ENCODE data around the gene CLNS1A.

Gene CLNS1A

GRCh38 chr11:77617892-77618291 is 19.7 kb downstream of the CLNS1A start:
- H4K20me1 ChIP-seq (ENCODE audit: insufficient read depth, low read length): no peaks in the 10 kb centered on the region
- H3K9me3 ChIP-seq (ENCODE audit: insufficient read depth, low read length): no peaks in the 10 kb centered on the region
- no peaks in the 10 kb centered on the region for H3K79me2 ChIP-seq (ENCODE audit: low read length)
- H3K27ac ChIP-seq (ENCODE audit: low read length): no peak overlapping the region
- no peaks in the 10 kb centered on the region for H3K4me1 ChIP-seq (ENCODE audit: low read length)
- TF ChIP-seq EZH2phosphoT487 (IDR thresholded peaks at IDR 0.05; ENCODE audit: low read depth) (no peak), CTCF (IDR thresholded peaks at IDR 0.05; ENCODE audit: low read depth, low read length) (no peak)
- H3K36me3 ChIP-seq (replicated peaks; ENCODE audit: low read depth, low read length): peaks cover 63% of the 10 kb centered on the region
- H3K4me2 ChIP-seq (ENCODE audit: low read length): no peak overlapping the region
- no peak overlapping the region for H3K4me3 ChIP-seq (ENCODE audit: low read length)
- H3K9ac ChIP-seq (ENCODE audit: low read length): no peak overlapping the region
- H2AFZ ChIP-seq (ENCODE audit: low read depth, low read length): no peak overlapping the region
- H3K27me3 ChIP-seq (ENCODE audit: low read depth, low read length): no peaks in the 10 kb centered on the region

GRCh38 chr11:77611921-77612320 is 25.7 kb downstream of the CLNS1A start:
- H4K20me1 ChIP-seq (ENCODE audit: insufficient read depth, low read length): no peaks in the 10 kb centered on the region
- H3K27me3 ChIP-seq (ENCODE audit: low read depth, low read length): no peaks in the 10 kb centered on the region
- H3K9me3 ChIP-seq (ENCODE audit: insufficient read depth, low read length): no peaks in the 10 kb centered on the region
- peaks cover 59% of the 10 kb centered on the region for H3K36me3 ChIP-seq (replicated peaks; ENCODE audit: low read depth, low read length)
- TF ChIP-seq EZH2phosphoT487 (IDR thresholded peaks at IDR 0.05; ENCODE audit: low read depth) (no peak), CTCF (IDR thresholded peaks at IDR 0.05; ENCODE audit: low read depth, low read length) (no peak)
- no peaks in the 10 kb centered on the region for H3K79me2 ChIP-seq (ENCODE audit: low read length)
- no peak overlapping the region for H3K4me2 ChIP-seq (ENCODE audit: low read length)
- H3K4me1 ChIP-seq (ENCODE audit: low read length): no peaks in the 10 kb centered on the region
- H3K9ac ChIP-seq (ENCODE audit: low read length): no peak overlapping the region
- H2AFZ ChIP-seq (ENCODE audit: low read depth, low read length): no peak overlapping the region
- H3K27ac ChIP-seq (ENCODE audit: low read length): no peak overlapping the region
- H3K4me3 ChIP-seq (ENCODE audit: low read length): no peak overlapping the region

- Histone ChIP-seq H3K4me3 (ENCODE audit: low read length) (no peak overlapping the region), H2AFZ (ENCODE audit: low read depth, low read length) (no peak overlapping the region), H3K4me1 (ENCODE audit: low read length) (no peaks in the 10 kb centered on the region), H3K9ac (ENCODE audit: low read length) (no peak overlapping the region), H3K79me2 (ENCODE audit: low read length) (no peaks in the 10 kb centered on the region), H3K36me3 (replicated peaks; ENCODE audit: low read depth, low read length) (peaks cover 50% of the 10 kb centered on the region), H4K20me1 (ENCODE audit: insufficient read depth, low read length) (no peaks in the 10 kb centered on the region), H3K27ac (ENCODE audit: low read length) (no peak overlapping the region), H3K4me2 (ENCODE audit: low read length) (no peak overlapping the region), H3K27me3 (ENCODE audit: low read depth, low read length) (no peaks in the 10 kb centered on the region), H3K9me3 (ENCODE audit: insufficient read depth, low read length) (no peaks in the 10 kb centered on the region)
- TF ChIP-seq EZH2phosphoT487 (IDR thresholded peaks at IDR 0.05; ENCODE audit: low read depth) (no peak), CTCF (IDR thresholded peaks at IDR 0.05; ENCODE audit: low read depth, low read length) (no peak)
These were observed 28.4 kb downstream of the CLNS1A start for GRCh38 chr11:77609234-77609633.

GRCh38 chr11:77604281-77604680 is 33.3 kb downstream of the CLNS1A start:
- no peak overlapping the region for H3K27ac ChIP-seq (ENCODE audit: low read length)
- H4K20me1 ChIP-seq (ENCODE audit: insufficient read depth, low read length): no peaks in the 10 kb centered on the region
- no peaks in the 10 kb centered on the region for H3K27me3 ChIP-seq (ENCODE audit: low read depth, low read length)
- H3K4me2 ChIP-seq (ENCODE audit: low read length): no peak overlapping the region
- H3K4me1 ChIP-seq (ENCODE audit: low read length): no peaks in the 10 kb centered on the region
- no peaks in the 10 kb centered on the region for H3K79me2 ChIP-seq (ENCODE audit: low read length)
- TF ChIP-seq CTCF (IDR thresholded peaks at IDR 0.05; ENCODE audit: low read depth, low read length): no peak
- TF ChIP-seq EZH2phosphoT487 (IDR thresholded peaks at IDR 0.05; ENCODE audit: low read depth): no peak
- no peak overlapping the region for H3K4me3 ChIP-seq (ENCODE audit: low read length)
- H3K36me3 ChIP-seq (replicated peaks; ENCODE audit: low read depth, low read length): peaks cover 30% of the 10 kb centered on the region
- H3K9ac ChIP-seq (ENCODE audit: low read length): no peak overlapping the region
- no peaks in the 10 kb centered on the region for H3K9me3 ChIP-seq (ENCODE audit: insufficient read depth, low read length)
- no peak overlapping the region for H2AFZ ChIP-seq (ENCODE audit: low read depth, low read length)
